ENCODE measurements around the gene IL17C. TPM values are rescaled to one million over a fixed set of nuclear protein-coding genes. Genes with fewer than 3 reads are reported as not detected.

The IL17C gene, protein sequence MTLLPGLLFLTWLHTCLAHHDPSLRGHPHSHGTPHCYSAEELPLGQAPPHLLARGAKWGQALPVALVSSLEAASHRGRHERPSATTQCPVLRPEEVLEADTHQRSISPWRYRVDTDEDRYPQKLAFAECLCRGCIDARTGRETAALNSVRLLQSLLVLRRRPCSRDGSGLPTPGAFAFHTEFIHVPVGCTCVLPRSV
- 1.0 TPM in 1 of 2 replicates, not detected in the other for polyA plus RNA-seq
- polyA minus RNA-seq, result not detected in 2 replicates

DNA sequence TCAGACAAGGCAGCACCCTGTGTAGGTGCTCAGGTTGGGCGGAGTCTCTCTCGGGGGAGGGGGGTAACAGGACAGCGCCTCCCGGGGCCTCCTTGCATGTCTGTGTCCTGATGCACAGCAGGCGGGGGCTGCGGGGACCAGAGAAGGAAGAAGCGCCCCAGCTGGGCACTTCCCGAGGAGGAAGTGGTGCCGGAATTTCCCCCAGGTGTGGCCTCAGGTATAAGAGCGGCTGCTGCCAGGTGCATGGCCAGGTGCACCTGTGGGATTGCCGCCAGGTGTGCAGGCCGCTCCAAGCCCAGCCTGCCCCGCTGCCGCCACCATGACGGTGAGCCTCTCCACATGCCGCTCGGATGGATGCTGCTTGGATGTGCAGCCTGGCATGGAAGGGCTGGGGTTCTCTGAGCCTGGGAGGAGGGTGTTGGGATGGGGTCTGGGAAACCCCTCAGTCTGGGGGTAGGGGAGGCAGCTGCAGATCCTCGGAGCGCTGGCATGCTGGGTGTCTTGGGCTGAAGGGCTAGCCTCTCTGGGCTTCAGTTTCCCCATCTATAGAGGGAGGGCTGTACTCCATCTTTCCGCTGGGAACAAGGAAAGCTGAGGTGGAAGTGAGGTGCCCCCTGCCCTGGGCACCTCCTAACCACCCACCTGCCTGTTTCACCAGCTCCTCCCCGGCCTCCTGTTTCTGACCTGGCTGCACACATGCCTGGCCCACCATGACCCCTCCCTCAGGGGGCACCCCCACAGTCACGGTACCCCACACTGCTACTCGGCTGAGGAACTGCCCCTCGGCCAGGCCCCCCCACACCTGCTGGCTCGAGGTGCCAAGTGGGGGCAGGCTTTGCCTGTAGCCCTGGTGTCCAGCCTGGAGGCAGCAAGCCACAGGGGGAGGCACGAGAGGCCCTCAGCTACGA lies at the start of gene IL17C:
Gene IL17C, plus strand, starts transcription at position 250 of the 908 bp plus-strand sequence. Its CDS starts 70 bp downstream, at position 320.
- Histone ChIP-seq H2AFZ (ENCODE audit: low read depth, low read length) (no peak within 1 kb of the TSS), H3K27ac (ENCODE audit: low read length) (no peak within 1 kb of the TSS), H3K4me3 (ENCODE audit: low read length) (no peak within 1 kb of the TSS), H3F3A (ENCODE audit: insufficient read depth, low read length, poor library complexity, severe bottlenecking) (no peaks in the 10 kb centered on the region), H3K9ac (ENCODE audit: low read length) (no peak within 1 kb of the TSS), H3K36me3 (ENCODE audit: insufficient read depth, low read length) (no peaks in the 10 kb centered on the region), H3K79me2 (replicated peaks; ENCODE audit: insufficient read depth, low read length) (no peaks in the 10 kb centered on the region), H3K9me3 (ENCODE audit: low read length) (no peaks in the 10 kb centered on the region), H3K9me2 (ENCODE audit: insufficient read depth, low read length) (no peaks in the 10 kb centered on the region), H4K20me1 (ENCODE audit: insufficient read depth) (no peaks in the 10 kb centered on the region), H3K4me2 (ENCODE audit: low read length) (no peak within 1 kb of the TSS), H3K27me3 (ENCODE audit: insufficient read depth, low read depth, low read length) (peaks cover 13% of the 10 kb centered on the region)
- no peak for TF ChIP-seq RAD21 (conservative IDR thresholded peaks at IDR 0.05)
- TF ChIP-seq EP300 (conservative IDR thresholded peaks at IDR 0.05; ENCODE audit: poor library complexity, severe bottlenecking), result no peak
- TF ChIP-seq, protein P1, sequence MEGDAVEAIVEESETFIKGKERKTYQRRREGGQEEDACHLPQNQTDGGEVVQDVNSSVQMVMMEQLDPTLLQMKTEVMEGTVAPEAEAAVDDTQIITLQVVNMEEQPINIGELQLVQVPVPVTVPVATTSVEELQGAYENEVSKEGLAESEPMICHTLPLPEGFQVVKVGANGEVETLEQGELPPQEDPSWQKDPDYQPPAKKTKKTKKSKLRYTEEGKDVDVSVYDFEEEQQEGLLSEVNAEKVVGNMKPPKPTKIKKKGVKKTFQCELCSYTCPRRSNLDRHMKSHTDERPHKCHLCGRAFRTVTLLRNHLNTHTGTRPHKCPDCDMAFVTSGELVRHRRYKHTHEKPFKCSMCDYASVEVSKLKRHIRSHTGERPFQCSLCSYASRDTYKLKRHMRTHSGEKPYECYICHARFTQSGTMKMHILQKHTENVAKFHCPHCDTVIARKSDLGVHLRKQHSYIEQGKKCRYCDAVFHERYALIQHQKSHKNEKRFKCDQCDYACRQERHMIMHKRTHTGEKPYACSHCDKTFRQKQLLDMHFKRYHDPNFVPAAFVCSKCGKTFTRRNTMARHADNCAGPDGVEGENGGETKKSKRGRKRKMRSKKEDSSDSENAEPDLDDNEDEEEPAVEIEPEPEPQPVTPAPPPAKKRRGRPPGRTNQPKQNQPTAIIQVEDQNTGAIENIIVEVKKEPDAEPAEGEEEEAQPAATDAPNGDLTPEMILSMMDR (IDR thresholded peaks at IDR 0.05; ENCODE audit: poor library complexity, severe bottlenecking), result no peak
- no peak for TF ChIP-seq EZH2 (IDR thresholded peaks at IDR 0.05; ENCODE audit: borderline replicate concordance, insufficient read depth, low read length, poor library complexity, severe bottlenecking)
- no peak for TF ChIP-seq SMC3 (conservative IDR thresholded peaks at IDR 0.05; ENCODE audit: poor library complexity)
- no peak for TF ChIP-seq TAF1 (IDR thresholded peaks at IDR 0.05; ENCODE audit: low read depth)
- TF ChIP-seq MXI1 (conservative IDR thresholded peaks at IDR 0.05; ENCODE audit: poor library complexity, severe bottlenecking), result no peak
- no peak for TF ChIP-seq POLR2AphosphoS5 (IDR thresholded peaks at IDR 0.05)

DNA sequence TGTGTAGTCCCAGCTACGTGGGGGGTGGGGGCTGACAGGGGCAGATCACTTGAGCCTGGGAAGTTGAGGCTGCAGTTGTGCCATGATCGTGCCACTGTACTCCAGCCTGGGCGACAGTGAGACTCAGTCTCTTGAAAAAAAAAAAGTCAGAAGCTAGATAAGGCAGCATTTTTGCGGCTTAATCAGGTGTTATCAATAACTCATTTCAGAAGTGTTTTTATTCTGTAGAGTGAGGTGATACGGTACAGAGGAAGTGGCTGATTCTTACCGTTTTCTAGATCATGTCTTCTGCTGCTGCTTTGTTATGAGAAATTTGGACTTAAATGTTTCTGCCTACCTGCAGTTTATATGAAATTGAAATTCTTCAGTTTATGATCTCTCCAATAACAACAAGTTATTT lies 49.6 kb upstream of the IL17C start:
- no peak overlapping the region for H2AFZ ChIP-seq (ENCODE audit: low read depth, low read length)
- H3F3A ChIP-seq (ENCODE audit: insufficient read depth, low read length, poor library complexity, severe bottlenecking), result no peaks in the 10 kb centered on the region
- no peak for TF ChIP-seq MXI1 (conservative IDR thresholded peaks at IDR 0.05; ENCODE audit: poor library complexity, severe bottlenecking)
- TF ChIP-seq, protein P1 (IDR thresholded peaks at IDR 0.05; ENCODE audit: poor library complexity, severe bottlenecking), result no peak
- TF ChIP-seq POLR2AphosphoS5 (IDR thresholded peaks at IDR 0.05), result no peak
- no peak for TF ChIP-seq EP300 (conservative IDR thresholded peaks at IDR 0.05; ENCODE audit: poor library complexity, severe bottlenecking)
- no peak for TF ChIP-seq RAD21 (conservative IDR thresholded peaks at IDR 0.05)
- no peak for TF ChIP-seq SMC3 (conservative IDR thresholded peaks at IDR 0.05; ENCODE audit: poor library complexity)
- TF ChIP-seq, protein P2, sequence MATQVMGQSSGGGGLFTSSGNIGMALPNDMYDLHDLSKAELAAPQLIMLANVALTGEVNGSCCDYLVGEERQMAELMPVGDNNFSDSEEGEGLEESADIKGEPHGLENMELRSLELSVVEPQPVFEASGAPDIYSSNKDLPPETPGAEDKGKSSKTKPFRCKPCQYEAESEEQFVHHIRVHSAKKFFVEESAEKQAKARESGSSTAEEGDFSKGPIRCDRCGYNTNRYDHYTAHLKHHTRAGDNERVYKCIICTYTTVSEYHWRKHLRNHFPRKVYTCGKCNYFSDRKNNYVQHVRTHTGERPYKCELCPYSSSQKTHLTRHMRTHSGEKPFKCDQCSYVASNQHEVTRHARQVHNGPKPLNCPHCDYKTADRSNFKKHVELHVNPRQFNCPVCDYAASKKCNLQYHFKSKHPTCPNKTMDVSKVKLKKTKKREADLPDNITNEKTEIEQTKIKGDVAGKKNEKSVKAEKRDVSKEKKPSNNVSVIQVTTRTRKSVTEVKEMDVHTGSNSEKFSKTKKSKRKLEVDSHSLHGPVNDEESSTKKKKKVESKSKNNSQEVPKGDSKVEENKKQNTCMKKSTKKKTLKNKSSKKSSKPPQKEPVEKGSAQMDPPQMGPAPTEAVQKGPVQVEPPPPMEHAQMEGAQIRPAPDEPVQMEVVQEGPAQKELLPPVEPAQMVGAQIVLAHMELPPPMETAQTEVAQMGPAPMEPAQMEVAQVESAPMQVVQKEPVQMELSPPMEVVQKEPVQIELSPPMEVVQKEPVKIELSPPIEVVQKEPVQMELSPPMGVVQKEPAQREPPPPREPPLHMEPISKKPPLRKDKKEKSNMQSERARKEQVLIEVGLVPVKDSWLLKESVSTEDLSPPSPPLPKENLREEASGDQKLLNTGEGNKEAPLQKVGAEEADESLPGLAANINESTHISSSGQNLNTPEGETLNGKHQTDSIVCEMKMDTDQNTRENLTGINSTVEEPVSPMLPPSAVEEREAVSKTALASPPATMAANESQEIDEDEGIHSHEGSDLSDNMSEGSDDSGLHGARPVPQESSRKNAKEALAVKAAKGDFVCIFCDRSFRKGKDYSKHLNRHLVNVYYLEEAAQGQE (IDR thresholded peaks at IDR 0.05; ENCODE audit: borderline replicate concordance), result no peak
- no peak for TF ChIP-seq TAF1 (IDR thresholded peaks at IDR 0.05; ENCODE audit: low read depth)
- no peak for TF ChIP-seq EZH2 (IDR thresholded peaks at IDR 0.05; ENCODE audit: borderline replicate concordance, insufficient read depth, low read length, poor library complexity, severe bottlenecking)
- no peak overlapping the region for H3K9ac ChIP-seq (ENCODE audit: low read length)
- H3K9me2 ChIP-seq (ENCODE audit: insufficient read depth, low read length), result no peaks in the 10 kb centered on the region
- no peak overlapping the region for H3K27ac ChIP-seq (ENCODE audit: low read length)
- no peaks in the 10 kb centered on the region for H3K36me3 ChIP-seq (ENCODE audit: insufficient read depth, low read length)
- H4K20me1 ChIP-seq (ENCODE audit: insufficient read depth), result no peaks in the 10 kb centered on the region
- H3K4me2 ChIP-seq (ENCODE audit: low read length), result no peak overlapping the region
- H3K4me3 ChIP-seq (ENCODE audit: low read length), result no peak overlapping the region
- H3K79me2 ChIP-seq (replicated peaks; ENCODE audit: insufficient read depth, low read length), result peaks cover 5% of the 10 kb centered on the region
- H3K9me3 ChIP-seq (ENCODE audit: low read length), result no peaks in the 10 kb centered on the region
- H3K27me3 ChIP-seq (ENCODE audit: insufficient read depth, low read depth, low read length), result no peaks in the 10 kb centered on the region

All from neural cell (in vitro differentiated cells).